ENCODE results near the gene PEX16.

DNA sequence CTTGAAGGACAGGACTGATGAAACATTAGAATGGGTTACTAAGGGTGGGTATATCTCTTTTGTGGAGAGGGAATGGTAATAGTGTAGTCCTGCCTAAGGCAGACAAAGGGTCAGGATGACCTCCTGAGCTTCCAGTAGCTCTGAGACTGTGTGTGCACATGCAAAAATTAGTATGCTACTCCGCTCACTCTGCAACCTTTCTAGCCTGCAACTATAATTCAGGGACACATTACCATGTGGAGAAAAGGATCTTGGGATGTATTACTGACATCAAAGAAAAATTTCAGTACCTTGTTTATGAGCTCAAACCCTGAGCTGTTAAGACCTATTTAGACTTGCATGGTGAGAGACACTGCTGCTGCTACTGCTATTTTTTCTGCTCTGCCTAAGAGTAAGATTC is 30.2 kb upstream of the PEX16 start:
- TF ChIP-seq POLR2AphosphoS5 (IDR thresholded peaks at IDR 0.05) (no peak), POLR2A (IDR thresholded peaks at IDR 0.05) (no peak), CTCF (IDR thresholded peaks at IDR 0.05) (no peak)
